ENCODE measurements around the gene HOXD4.

GRCh38 chr2:176147210-176147799 is 4.0 kb upstream of the HOXD4 start:
- TF ChIP-seq, protein P1, sequence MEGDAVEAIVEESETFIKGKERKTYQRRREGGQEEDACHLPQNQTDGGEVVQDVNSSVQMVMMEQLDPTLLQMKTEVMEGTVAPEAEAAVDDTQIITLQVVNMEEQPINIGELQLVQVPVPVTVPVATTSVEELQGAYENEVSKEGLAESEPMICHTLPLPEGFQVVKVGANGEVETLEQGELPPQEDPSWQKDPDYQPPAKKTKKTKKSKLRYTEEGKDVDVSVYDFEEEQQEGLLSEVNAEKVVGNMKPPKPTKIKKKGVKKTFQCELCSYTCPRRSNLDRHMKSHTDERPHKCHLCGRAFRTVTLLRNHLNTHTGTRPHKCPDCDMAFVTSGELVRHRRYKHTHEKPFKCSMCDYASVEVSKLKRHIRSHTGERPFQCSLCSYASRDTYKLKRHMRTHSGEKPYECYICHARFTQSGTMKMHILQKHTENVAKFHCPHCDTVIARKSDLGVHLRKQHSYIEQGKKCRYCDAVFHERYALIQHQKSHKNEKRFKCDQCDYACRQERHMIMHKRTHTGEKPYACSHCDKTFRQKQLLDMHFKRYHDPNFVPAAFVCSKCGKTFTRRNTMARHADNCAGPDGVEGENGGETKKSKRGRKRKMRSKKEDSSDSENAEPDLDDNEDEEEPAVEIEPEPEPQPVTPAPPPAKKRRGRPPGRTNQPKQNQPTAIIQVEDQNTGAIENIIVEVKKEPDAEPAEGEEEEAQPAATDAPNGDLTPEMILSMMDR (IDR thresholded peaks at IDR 0.05) = no peak
- TF ChIP-seq POLR2A (IDR thresholded peaks at IDR 0.05) (no peak), EP300 (IDR thresholded peaks at IDR 0.05) (no peak)

All from gastroesophageal sphincter (tissue), 3 donors.